Keratinocyte (primary cell): ENCODE results near the gene DLG2. TPM values are rescaled to one million over a fixed set of nuclear protein-coding genes. Genes with fewer than 3 reads are reported as not detected.

Experiments
- DNase-seq: peaks from one replicate; pipeline ENCODE4 v3.0.0-alpha.2; 2011; ENCODE audit warnings: low read depth, missing footprints, low spot score
- FAIRE-seq: peaks from 2 replicates; lab custom pipeline; 2011; peaks lifted over from hg19 to GRCh38; lab: Jason Lieb, UNC
- H2AFZ ChIP-seq: 2 replicates; pipeline ENCODE4 v1.6.0; 2012; ENCODE audit warnings: low read length, control low read depth, inconsistent platforms; ENCODE audit not compliant: control insufficient read depth
- H3K27ac ChIP-seq: 2 replicates; pipeline ENCODE4 v1.5.1; 2011; ENCODE audit warnings: low read length; ENCODE audit not compliant: control insufficient read depth, insufficient read depth
- H3K27me3 ChIP-seq: 3 replicates; pipeline ENCODE4 v1.6.0; 2011; ENCODE audit warnings: low read length; ENCODE audit not compliant: control insufficient read depth, insufficient read depth; ENCODE audit errors: extremely low read depth
- H3K36me3 ChIP-seq, 2 experiments: 2 replicates in 1 of 2; 3 replicates in 1 of 2; pipeline ENCODE4 v1.5.1; 2011; ENCODE audit warnings: low read length in 2 of 2, mild to moderate bottlenecking in 1 of 2; ENCODE audit not compliant: control insufficient read depth in 2 of 2, insufficient read depth in 2 of 2; ENCODE audit errors: extremely low read depth in 1 of 2
- H3K4me1 ChIP-seq: 3 replicates; pipeline ENCODE4 v1.5.1; 2011; ENCODE audit warnings: low read length; ENCODE audit not compliant: control insufficient read depth, insufficient read depth; ENCODE audit errors: extremely low read depth
- H3K4me2 ChIP-seq: 3 replicates; pipeline ENCODE4 v1.6.0; 2011; ENCODE audit warnings: low read depth, low read length; ENCODE audit not compliant: control insufficient read depth, insufficient read depth; ENCODE audit errors: extremely low read depth
- H3K4me3 ChIP-seq, 3 experiments: fragments of 200-600 bp in 1 of 3; sonication (generic) in 1 of 3; 2 replicates in 2 of 3; 3 replicates in 1 of 3; pipeline ENCODE4 v1.5.1; 2011 to 2016; ENCODE audit warnings: low read length in 3 of 3, mild to moderate bottlenecking in 3 of 3, control low read depth in 2 of 3, inconsistent platforms in 1 of 3, low read depth in 1 of 3, mixed read lengths in 1 of 3, mixed run types in 1 of 3, moderate library complexity in 1 of 3; ENCODE audit not compliant: control insufficient read depth in 2 of 3, insufficient read depth in 2 of 3; ENCODE audit errors: extremely low read depth in 1 of 3
- H3K79me2 ChIP-seq: 2 replicates; pipeline ENCODE4 v1.6.0; 2012; ENCODE audit warnings: low read length; ENCODE audit not compliant: control insufficient read depth, insufficient read depth
- H3K9ac ChIP-seq: 3 replicates; pipeline ENCODE4 v1.6.0; 2011; ENCODE audit warnings: low read length; ENCODE audit not compliant: control insufficient read depth, insufficient read depth; ENCODE audit errors: extremely low read depth
- H3K9me1 ChIP-seq: 3 replicates; pipeline ENCODE4 v1.6.0; 2011; ENCODE audit warnings: low read length; ENCODE audit not compliant: control insufficient read depth, insufficient read depth; ENCODE audit errors: extremely low read depth
- H3K9me3 ChIP-seq: 2 replicates; pipeline ENCODE4 v1.5.1; 2012; ENCODE audit warnings: low read depth, low read length; ENCODE audit not compliant: control insufficient read depth
- H4K20me1 ChIP-seq: 3 replicates; pipeline ENCODE4 v1.6.0; 2011; ENCODE audit warnings: low read length; ENCODE audit not compliant: control insufficient read depth, insufficient read depth; ENCODE audit errors: extremely low read depth
- EZH2 ChIP-seq: IDR thresholded peaks from one replicate; pipeline ENCODE4 v1.6.1; 2012; ENCODE audit warnings: inconsistent platforms, mild to moderate bottlenecking, low read length, moderate library complexity
- dilution Hi-C: fragments of 300-500 bp; cut with MboI; formaldehyde crosslinking; loops from one replicate; pipeline ENCODE4 v1.7.0; 2020; ENCODE audit warnings: low sequenced_read_pairs; ENCODE audit not compliant: extremely low pct_ligation_motif_present
- polyA plus RNA-seq, 5 experiments: library from polyadenylated mRNA; depleted of rRNA in 3 of 5; stranded (reverse) in 3 of 5; stranded (forward) in 1 of 5; unstranded in 1 of 5; fragments of >200 nt; gene quantifications; 1 replicate in 1 of 5; 2 replicates in 3 of 5; 3 replicates in 1 of 5; pipeline versions ENCODE4 v1.2.1 to v1.2.3, GENCODE V29; 2011 to 2012; ENCODE audit warnings: missing spikeins in 2 of 5, low read depth in 1 of 5, low replicate concordance in 1 of 5
- TF ChIP-seq, protein P1 (sequence below), 3 experiments: IDR thresholded peaks in 1 of 3; conservative IDR thresholded peaks in 1 of 3; optimal IDR thresholded peaks in 1 of 3; 2 replicates in 2 of 3; 3 replicates in 1 of 3; pipeline versions ENCODE3 to v1.5.1; 2011; ENCODE audit warnings: low read length in 3 of 3, mild to moderate bottlenecking in 3 of 3, moderate library complexity in 2 of 3, control low read depth in 1 of 3, inconsistent platforms in 1 of 3; ENCODE audit not compliant: insufficient read depth in 2 of 3; ENCODE audit errors: extremely low read depth in 1 of 3

Gene DLG2
- polyA plus RNA-seq, 1 donor (not counting 4 experiments of a cell fraction or from before 2014, with no cell fraction given), result 0.55 TPM

DNA sequence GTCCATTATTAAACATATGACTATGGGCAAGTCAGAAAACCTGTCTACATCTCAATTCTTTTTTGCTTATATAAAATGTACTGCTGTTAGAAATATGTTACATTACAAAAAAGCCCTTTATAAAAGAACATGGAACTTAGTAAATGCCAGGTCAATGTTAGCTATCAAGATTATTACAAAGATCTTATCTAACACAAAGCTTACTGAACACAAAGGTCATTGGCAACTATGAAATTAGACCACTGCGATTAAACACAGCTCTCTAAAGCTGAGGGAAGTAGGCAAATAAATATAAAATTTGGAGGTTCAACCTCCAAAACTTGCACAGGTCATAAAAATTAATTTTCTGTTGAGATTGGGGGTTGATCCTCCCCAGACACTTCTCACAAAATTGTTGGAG, 1648.2 kb downstream of the DLG2 start:
- Histone ChIP-seq H3K4me2 (no peak overlapping the region), H2AFZ (no peak overlapping the region), H3K27me3 (no peaks in the 10 kb centered on the region), H3K4me1 (no peaks in the 10 kb centered on the region), H3K79me2 (no peaks in the 10 kb centered on the region), H3K4me3 (no peak overlapping the region), H3K27ac (no peak overlapping the region), H3K9me3 (no peaks in the 10 kb centered on the region), H4K20me1 (no peaks in the 10 kb centered on the region), H3K36me3 (no peaks in the 10 kb centered on the region), H3K9me1 (no peaks in the 10 kb centered on the region), H3K9ac (no peak overlapping the region)
- TF ChIP-seq EZH2, result no peak
- TF ChIP-seq, protein P1, sequence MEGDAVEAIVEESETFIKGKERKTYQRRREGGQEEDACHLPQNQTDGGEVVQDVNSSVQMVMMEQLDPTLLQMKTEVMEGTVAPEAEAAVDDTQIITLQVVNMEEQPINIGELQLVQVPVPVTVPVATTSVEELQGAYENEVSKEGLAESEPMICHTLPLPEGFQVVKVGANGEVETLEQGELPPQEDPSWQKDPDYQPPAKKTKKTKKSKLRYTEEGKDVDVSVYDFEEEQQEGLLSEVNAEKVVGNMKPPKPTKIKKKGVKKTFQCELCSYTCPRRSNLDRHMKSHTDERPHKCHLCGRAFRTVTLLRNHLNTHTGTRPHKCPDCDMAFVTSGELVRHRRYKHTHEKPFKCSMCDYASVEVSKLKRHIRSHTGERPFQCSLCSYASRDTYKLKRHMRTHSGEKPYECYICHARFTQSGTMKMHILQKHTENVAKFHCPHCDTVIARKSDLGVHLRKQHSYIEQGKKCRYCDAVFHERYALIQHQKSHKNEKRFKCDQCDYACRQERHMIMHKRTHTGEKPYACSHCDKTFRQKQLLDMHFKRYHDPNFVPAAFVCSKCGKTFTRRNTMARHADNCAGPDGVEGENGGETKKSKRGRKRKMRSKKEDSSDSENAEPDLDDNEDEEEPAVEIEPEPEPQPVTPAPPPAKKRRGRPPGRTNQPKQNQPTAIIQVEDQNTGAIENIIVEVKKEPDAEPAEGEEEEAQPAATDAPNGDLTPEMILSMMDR (optimal IDR thresholded peaks at IDR 0.05 in 1 of 3, IDR thresholded peaks at IDR 0.05 in 1 of 3, conservative IDR thresholded peaks at IDR 0.05 in 1 of 3; ENCODE audit: extremely low read depth in 1 of 3, insufficient read depth in 2 of 3, low read length in 3 of 3), result no peak
- dilution Hi-C loops, result no loop called here
- FAIRE-seq (no peak), DNase-seq (no peak)

DNA sequence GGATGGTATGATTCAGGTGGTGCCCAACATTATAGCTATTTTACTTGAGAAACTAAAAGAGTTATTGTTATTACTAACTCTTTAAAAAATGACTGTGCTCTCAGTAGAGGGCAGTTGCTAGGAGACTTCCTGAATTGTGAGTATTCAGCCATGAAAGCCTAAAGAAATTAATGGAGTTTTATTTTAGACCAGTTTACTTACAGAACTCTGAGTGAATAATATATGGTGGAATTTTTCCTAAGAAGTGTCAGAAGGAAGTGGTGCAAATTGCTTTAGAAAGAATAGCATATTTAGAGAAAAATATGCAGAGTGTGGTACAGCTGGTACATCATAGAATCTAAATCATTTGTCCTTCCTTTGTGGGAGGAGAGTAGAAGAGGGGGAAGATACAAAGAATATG, 1651.1 kb downstream of the DLG2 start:
- no peaks in the 10 kb centered on the region for H3K79me2 ChIP-seq
- no peaks in the 10 kb centered on the region for H3K9me3 ChIP-seq
- no peak overlapping the region for H3K27ac ChIP-seq
- no peaks in the 10 kb centered on the region for H3K27me3 ChIP-seq
- H3K4me3 ChIP-seq, result no peak overlapping the region
- no peak overlapping the region for H3K4me2 ChIP-seq
- FAIRE-seq (no peak), DNase-seq (no peak)
- H3K4me1 ChIP-seq, result no peaks in the 10 kb centered on the region
- no peak overlapping the region for H2AFZ ChIP-seq
- dilution Hi-C loops, result no loop called here
- no peak overlapping the region for H3K9ac ChIP-seq
- no peaks in the 10 kb centered on the region for H3K36me3 ChIP-seq
- TF ChIP-seq, protein P1 (optimal IDR thresholded peaks at IDR 0.05 in 1 of 3, IDR thresholded peaks at IDR 0.05 in 1 of 3, conservative IDR thresholded peaks at IDR 0.05 in 1 of 3; ENCODE audit: extremely low read depth in 1 of 3, insufficient read depth in 2 of 3, low read length in 3 of 3), result no peak
- no peak for TF ChIP-seq EZH2
- no peaks in the 10 kb centered on the region for H3K9me1 ChIP-seq
- H4K20me1 ChIP-seq, result no peaks in the 10 kb centered on the region
